Colon (tissue), 2 donors: ENCODE data around the gene WDR62.

ENCODE experiments used
- FAIRE-seq: peaks from 2 replicates; lab custom pipeline; 2012; peaks lifted over from hg19 to GRCh38; lab: Jason Lieb, UNC
- donor health status: control.
- donor health status: control.

WDR62 gene

DNA sequence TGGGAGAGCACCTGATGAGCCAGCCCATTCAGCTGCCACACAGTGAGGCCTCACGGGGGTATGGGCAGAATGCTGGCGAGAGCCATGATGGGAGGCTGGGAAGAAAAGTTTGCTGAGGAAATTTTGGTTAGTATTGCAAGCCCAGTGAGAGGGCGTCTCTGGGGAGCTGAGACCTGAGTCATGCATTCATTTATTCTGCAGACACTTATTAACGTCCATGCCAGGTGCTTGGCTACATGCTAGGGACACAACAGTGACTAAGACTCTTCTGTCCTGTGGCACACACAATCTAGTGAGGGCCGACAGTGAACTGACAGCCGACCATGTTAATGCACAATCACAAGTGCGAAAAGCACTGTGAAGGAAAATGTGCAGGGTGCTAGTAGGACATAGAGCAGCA lies 27.2 kb downstream of the WDR62 start:
- FAIRE-seq = no peak

DNA sequence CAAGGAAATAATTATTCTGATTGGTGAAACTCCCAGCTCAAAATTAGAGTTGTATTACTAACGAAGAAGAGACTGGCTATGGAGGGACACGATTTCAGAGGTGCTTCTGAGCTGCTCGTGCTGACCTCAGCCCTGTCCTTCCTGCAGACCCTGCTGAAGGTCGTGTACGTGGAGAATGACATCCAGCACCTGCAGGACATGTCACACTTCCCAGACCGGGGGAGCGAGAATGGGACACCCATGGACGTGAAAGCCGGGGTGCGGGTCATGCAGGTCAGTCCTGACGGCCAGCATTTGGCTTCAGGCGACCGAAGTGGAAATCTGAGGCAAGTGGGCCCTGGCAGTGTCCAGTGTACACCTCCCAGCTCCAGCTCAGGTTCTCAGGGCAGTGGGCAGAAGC lies 28.2 kb downstream of the WDR62 start:
- FAIRE-seq = no peak

DNA sequence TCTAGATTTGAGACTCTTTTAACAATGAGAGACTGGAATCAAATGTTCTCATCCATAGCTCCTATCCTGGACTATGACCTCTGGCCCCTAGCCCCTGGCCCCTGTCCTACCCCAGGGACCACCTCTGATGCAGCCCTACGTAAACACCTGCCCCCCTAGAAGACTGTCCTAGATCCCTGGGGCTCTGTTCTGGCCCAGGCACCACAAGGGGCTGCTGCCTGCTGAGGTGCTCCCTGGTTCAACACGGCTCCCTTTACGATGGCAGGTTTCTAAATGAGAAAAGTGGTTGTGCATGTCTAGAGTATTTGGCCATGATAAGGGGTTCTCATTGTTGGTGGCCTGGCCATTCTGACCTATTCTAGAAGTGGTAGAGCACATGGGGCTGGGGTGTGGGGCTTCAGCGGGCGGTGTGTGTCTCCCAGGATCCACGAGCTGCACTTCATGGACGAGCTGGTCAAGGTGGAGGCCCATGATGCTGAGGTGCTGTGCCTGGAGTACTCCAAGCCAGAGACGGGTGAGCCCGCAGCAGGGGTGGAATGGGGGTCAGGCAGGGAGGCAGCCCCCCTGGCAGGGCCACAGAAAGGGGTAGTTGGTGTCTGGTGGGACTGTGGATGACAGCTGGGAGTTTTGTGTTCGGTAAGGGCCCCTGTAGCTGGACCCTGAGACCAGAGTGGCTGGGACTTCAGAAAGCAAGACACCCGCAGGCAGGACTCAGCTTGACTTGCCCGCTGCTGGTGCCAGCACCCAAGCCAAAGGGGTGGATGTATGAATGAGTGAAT lies 29.7 kb downstream of the WDR62 start:
- no peak for FAIRE-seq

DNA sequence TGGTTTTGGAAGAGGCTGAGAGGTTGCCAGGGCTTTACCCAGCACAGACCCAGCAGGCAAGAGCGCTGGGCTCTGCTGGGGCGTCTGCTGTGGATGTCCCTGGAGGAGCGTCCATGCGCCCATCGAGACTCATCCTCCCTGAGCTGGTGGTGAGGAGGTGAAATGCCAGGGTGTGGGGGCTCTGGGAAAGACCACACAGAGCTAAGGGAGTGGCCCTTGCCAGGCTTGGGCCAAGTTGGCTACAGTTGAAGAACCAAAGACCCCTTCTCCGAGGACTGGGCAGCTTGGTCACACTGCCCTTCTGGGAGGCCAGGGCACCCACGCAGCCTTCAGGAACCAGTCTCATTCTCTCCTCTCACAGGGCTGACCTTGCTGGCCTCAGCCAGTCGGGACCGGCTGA lies 31.6 kb downstream of the WDR62 start:
- no peak for FAIRE-seq

DNA sequence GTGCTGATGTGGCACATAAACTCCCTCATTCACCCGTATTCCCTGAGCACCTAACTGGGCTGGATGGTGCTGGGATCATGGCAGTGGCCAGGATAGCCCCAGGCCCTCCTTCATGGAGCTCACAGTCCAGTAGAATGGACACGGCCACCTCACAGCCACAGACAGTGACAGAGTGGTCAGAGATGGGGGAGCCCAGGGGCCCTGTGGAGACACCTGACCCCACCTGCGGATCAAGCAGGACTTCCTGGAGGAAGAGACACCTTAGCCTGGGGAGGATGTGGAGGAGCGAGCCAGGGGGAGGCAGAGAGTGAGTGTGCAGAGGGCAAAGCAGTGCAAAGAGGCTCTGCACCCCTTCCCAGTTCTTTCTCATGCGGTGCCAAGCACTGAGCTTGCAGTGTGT lies 35.1 kb downstream of the WDR62 start:
- no peak for FAIRE-seq

DNA sequence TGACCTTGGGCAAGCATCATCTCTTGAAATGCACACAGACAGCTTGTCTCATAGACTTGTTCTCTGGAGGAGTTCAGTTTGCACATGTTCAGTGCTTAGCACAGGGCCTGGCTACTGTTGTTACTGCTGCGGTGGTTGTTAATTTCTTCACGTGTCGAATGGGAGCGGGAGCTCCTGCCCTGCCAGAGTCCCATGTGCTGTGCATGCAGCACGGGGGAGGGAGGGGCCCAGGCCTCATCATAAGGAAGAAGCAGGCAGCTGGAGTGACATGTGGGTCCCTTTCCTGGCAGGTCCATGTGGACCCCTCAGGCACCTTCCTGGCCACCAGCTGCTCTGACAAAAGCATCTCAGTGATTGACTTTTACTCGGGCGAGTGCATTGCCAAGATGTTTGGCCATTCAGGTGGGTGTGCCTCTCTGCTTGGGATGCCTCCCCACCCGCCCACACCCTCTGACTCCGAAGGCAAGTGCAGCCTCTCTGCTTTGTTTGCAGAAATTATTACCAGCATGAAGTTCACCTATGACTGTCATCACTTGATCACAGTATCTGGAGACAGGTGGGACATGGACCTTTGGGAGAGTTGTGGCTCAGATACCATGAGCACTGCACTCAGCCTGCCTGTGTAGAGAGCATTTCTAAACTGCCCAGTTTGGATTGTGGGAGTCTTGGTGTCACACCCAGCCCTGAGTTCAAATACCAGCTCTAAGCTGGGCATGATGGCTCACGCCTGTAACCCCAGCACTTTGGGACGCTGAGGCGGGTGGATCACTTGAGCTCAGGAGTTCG lies 36.4 kb downstream of the WDR62 start:
- no peak for FAIRE-seq

DNA sequence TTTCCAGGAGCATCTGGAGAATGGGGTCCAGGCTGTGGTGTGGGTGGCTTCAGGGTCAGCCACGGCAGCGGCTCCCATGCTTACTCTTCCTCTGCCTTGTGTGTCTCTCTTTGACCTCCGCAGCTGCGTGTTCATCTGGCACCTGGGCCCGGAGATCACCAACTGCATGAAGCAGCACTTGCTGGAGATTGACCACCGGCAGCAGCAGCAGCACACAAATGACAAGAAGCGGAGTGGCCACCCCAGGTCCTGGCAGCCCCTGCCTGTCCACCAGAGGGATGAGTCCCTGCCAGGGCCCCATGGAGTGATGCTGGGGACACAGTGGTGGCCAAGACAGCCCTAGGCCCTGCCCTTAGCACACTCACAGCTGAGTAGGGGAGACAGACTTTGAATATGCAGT lies 37.9 kb downstream of the WDR62 start:
- no peak for FAIRE-seq

DNA sequence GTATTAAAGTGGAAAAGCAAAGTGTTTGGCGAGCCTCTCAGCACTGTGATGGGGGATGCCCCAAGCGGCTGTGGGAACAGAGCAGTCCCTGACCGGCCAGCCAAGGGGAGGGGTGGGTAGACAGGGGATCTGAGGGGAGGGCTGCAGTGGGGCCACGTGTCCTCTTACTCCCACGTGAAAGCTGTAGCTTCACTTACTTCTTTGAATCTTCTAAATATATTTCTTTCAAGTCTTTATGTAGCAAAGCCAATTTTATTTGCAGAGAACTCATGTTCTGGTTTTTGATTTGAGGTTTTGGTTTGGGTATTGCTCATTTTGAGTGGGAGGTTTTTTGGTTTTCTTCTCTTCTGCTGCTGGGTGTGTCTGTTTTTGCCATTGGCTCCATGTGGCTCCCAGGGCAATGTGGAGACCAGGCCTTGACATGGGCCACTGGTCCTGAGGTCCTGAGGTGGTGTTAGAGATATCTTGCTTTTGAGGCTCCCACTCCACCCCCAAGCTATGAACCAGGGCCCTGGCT lies 38.5 kb downstream of the WDR62 start:
- no peak for FAIRE-seq

DNA sequence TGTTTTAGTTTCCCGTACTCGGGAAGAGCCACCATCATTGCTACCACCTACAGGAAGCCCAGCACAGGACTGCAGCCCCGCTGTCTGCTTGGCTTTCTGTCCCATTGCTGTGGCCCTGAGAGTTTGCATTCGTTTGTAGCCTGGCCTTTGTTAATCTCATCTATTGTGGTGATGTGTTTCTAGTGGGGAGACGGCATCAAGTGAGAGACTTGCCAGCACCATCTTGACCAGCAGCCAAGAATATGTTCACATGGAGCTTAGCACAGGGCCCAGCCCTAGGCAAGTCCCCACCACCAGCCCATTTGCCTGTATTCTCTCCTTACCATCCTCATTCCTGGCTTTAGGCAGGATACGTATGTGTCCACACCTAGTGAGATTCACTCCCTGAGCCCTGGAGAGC lies 39.0 kb downstream of the WDR62 start:
- no peak for FAIRE-seq

DNA sequence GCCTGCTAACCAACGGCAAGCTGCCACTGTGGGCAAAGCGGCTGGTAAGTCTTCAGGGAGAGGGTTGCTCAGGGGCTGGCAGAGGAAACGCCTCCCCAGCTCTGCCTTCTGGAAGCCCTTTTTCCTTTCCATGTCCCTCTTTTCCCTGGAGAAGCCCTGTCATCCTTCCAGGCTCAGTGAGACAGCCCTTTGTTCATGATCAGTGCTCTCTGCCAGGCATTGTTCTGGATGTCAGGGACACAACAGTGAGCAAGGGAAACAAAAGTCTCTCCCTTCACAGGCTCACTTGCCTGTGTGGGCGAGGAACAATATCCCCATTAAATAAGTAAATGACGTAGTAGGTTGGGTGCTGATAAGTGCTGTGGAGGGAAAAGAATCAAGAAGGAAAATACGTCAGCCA lies 42.3 kb downstream of the WDR62 start:
- FAIRE-seq = no peak

DNA sequence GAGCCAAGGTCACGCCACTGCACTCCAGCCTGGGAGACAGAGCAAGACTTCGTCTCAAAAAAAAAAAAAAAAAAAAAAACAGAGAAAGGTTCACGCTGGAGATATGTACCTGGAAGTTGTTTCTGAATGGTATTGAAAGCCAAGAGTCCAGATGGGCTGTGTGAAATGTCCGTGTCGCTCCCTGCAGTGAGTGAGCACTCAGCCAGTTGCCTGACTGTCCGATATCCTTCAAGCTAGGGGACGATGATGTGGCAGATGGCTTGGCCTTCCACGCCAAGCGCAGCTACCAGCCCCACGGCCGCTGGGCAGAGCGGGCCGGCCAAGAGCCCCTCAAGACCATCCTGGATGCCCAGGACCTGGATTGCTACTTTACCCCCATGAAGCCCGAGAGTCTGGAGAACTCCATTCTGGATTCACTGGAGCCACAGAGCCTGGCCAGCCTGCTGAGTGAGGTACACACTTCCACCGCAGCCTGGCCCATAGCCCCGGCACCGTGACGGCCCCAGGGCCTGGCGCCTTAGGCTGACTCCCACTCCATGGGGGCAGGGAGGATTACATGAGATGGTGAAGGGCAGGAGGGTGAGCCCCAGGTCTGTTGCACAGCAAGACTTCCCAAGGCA lies 44.6 kb downstream of the WDR62 start:
- no peak for FAIRE-seq

DNA sequence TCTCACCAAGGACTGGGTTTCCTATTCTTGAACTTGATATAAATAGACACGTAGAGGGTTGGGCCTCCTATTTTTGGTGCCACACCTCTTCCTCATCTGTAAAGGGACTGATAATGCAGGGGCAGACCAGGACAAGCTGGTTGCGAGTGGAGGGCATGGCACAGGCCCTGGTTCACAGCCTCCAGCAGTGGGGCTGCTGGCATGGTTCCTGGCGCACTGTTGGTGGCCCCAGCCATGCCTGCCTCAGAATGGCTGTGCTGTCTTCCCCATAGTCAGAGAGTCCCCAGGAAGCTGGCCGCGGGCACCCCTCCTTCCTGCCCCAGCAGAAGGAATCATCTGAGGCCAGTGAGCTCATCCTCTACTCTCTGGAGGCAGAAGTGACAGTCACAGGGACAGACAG lies 45.8 kb downstream of the WDR62 start:
- FAIRE-seq = no peak

DNA sequence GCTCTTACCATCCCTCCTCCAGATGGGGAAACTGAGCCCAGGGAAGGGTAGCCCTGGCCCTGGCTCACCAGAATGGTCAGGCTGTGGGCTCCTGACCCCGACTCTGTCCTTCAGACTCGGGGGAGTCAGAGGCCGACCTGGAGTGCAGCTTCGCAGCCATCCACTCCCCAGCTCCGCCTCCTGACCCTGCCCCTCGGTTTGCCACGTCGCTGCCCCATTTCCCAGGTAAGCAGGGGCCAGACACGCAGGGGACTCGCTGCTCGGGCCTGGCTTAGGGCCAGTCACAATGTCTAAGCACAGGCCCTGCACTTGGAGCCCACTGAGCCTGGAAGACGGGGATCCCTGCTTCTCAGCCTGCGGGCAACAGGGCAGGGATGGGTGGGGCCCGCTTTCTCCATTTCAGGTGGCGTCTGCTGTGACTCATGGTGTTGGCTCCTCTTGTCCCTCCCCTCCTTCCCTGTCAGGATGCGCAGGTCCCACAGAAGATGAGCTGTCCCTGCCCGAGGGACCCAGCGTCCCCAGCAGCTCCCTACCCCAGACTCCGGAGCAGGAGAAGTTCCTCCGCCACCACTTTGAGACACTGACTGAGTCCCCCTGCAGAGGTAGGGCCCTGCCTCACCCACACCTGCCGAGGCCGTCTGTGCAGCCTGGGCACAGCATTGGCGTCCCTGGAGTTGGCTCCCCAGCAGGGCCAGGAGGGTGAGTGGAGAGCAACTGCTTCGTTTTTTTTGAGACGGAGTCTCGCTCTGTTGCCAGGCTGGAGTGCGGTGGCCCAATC lies 47.0 kb downstream of the WDR62 start:
- no peak for FAIRE-seq

DNA sequence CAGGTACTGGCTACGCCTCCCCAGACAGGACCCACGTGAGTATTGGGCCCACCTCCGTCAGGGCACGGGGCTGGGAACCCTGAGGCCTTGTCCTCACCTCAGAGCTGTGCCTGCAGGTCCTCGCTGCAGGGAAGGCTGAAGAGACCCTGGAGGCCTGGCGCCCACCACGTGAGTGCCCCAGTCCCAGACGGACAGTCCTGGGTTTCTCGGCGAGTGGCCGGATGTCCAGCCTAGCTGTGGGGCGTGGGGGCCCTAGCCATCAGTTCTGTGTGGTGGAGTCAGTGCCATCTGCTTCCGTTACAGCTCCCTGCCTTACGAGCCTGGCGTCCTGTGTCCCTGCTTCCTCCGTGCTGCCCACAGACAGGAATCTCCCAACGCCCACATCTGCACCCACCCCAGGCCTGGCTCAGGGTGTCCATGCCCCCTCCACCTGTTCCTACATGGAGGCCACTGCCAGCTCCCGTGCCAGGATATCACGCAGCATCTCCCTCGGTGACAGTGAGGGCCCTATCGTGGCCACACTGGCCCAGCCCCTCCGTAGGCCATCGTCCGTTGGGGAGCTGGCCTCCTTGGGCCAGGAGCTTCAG lies 48.4 kb downstream of the WDR62 start:
- FAIRE-seq = no peak

DNA sequence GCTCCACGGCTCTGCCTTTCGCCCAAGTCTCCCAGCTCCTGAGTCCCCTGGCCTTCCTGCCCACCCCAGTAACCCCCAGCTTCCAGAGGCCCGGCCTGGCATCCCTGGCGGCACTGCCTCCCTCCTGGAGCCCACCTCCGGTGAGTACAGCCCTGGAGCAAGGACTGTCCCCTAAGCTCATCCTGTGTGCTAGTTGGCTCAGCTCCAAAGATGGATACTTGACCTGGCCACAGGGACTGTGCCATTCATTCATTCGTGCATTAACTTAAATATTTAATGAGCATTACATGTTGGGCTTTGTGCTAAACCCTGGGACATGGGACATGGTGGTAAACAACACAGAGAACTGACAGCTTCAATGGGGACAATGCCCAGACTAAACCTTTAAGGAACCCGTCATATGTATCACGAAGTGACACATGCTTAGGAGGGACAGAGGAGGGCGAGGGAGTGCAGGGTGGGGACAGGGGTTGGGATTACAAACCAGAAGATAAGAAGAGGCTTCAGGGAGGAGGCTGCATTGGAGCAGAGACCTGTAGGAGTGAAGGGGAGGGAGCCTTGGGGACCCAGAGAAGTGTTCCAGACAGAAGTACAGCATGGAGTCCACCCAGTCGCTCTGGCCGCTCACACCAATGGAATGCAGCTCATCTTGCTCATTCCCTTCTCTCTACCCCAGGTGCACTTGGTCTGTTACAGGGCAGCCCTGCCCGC lies 49.3 kb downstream of the WDR62 start:
- no peak for FAIRE-seq

DNA sequence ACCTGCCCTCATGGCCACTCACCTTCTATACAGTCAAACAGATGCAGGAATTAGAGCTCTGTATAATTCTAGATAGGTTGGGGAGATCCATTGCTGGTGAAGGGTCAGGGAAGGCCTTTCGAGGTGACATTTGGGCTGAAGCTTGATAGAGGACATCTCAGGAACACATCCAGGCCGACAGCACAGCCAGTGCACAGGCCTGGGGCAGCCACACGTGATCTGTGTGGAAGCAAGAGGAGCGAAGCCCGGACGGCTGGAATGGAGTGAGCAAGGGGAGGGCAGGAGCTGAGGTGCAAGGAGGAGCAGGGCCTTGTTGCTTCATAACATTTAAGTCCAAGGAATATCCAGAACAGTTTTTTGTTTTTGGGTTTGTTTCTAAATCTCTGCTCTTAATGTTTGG lies 51.7 kb downstream of the WDR62 start:
- no peak for FAIRE-seq

DNA sequence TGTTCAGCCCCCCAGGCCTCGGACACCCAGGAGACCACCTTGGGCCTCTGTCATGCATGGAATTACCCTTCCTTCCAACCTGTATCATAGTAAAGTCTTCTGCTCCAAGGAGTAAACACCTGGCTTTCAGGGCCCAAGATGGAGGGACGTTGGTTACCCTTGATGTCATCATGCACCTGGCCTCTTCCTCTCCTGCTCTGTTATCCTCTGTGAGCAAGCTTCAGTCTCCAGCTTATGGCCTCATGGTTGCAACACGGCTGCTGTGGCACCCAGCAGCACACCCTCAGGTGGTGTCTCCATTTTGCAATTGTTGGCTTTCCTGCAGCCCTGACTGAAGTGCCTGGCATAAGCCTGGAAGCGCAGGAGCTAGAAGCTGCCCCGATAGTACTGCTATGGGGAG lies 52.3 kb downstream of the WDR62 start:
- no peak for FAIRE-seq

DNA sequence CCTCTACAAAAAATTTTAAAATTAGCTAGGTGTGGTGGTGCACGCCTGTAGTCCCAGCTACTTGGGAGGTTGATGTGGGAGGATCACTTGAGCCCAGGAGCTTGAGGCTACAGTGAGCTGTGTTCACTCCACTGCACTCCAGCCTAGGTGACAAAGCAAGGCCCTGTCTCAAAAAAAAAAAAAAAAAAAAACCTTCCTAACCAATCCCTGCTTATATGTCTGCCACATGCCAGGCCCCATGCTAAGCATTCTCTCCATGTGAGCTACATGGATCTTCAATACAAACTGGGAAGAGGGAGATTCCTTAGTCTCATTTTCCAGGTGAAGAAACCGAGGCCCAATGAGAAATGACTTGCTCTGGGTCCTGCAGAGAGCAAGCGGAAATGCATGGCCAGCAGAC lies 54.0 kb downstream of the WDR62 start:
- no peak for FAIRE-seq

DNA sequence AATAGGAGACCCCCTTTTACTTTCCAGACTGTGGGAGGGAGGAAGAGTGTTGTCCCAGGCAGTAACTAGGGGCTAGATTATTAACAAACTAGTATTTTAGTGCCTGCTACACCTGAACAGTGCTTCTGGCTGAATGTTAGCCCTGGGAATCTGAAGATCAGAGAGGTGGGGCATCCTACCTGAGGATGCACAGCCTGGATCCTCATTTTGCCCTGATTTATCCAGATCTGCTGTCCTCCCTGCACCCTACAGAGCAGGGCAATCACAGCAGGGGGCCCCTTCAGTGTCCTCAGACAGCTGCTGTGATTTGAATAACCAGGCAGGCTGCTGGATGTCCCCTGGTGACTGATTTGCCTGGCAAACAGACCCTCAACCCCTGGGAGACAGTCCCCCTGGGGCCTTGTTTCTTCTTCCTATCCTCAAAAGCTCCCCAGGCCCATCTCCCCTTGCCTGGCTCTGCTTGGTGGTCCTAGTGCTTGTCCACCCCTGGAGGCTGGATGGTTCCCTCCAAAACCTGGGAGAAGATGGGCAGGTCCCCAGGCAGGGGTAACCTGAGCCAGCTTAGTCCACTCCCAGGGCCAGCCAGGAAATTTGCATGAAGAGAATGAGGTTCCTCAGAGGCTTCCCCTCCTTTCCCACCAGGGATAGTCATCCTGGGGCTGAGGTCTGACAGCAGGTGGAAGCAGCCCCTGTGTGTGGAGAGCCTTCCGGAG lies 55.9 kb downstream of the WDR62 start, which contains the start of gene OVOL3:
OVOL3 (plus strand) TSS at position 657 of the 713 bp plus-strand sequence. CDS start 60 bp downstream, outside the sequence.
- no peak for FAIRE-seq

DNA sequence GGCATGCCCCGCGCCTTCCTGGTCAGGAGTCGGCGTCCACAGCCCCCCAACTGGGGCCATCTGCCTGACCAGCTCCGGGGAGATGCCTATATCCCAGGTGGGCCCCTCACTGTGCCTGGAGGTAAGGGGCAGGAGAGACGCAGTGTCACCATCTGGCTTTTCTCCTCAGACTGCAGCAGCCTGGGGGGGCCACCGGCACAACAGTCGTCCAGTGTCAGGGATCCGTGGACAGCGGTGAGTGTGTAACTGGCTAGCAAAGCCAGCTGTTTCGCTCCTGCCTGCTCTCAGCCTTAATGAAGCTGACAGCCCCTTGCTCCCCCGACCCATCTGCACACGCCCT lies 56.5 kb downstream of the WDR62 start:
- no peak for FAIRE-seq

DNA sequence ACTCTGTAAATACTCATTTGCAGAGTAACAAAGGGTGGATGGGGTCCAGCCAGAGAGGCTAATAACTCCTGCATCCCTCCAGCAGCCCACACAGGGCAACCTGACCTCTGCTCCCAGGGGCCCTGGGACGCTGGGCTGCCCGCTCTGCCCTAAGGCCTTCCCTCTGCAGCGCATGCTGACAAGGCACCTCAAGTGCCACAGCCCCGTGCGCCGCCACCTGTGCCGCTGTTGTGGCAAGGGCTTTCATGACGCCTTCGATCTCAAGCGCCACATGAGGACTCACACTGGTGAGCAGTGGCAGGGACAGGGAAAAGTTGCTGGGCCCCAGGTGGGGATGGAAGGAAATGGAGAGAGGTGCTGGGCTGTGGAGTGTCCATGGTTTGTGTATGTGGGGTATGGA lies 58.0 kb downstream of the WDR62 start:
- no peak for FAIRE-seq
